Fibroblast of the conjunctiva (primary cell): ENCODE measurements around the gene TNRC6B.
"Not testable (repeated sequence)": the region's sequence is repeated elsewhere in the genome, so short reads cannot be mapped to it uniquely, and the experiment has no call there.

Experiments
- DNase-seq: peaks from one replicate; pipeline ENCODE4 v3.0.0-alpha.2; 2010; ENCODE audit warnings: low read depth

TNRC6B gene

GRCh38 chr22:40290516-40290915, 112.8 kb downstream of the TNRC6B start:
- no peak for DNase-seq

GRCh38 chr22:40294696-40295095, 117.0 kb downstream of the TNRC6B start:
- DNase-seq = no peak

DNA sequence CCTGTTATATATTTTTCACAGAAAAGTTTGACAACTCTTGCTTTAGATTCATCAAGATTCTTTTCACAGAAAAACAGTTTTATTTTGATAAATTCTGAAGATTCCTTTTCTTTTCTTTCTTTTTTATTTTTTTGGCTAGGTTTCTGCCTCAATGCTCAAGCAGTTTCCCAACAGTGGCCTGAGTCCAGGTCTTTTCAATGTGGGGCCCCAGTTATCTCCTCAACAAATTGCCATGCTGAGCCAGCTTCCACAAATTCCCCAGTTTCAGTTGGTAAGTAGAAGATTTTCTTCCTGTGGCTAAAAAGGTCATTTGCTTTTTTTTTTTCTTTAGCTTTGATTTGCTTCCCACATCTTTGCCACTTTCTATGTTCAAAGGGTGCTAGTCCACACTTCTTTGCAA, 122.6 kb downstream of the TNRC6B start:
- no peak for DNase-seq

- DNase-seq = no peak
Observed at GRCh38 chr22:40300884-40301672, 123.4 kb downstream of the TNRC6B start.

DNA sequence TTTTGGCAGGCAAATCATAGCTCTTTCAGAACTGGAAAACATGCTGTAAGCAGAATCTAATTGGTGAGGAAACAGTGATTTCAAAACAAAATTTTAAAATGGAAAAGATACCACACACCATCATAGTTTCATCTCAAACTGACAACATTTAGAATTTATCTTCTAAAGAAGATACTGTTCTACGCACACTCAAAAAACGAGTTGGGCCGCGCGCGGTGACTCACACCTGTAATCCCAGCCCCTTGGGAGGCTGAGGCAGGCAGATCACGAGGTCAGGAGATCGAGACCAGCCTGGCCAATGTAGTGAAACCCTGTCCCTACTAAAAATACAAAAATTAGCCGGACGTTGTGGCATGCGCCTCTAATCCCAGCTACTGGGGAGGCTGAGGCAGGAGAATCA, 124.4 kb downstream of the TNRC6B start:
- no peak for DNase-seq

GRCh38 chr22:40305625-40306024, 127.9 kb downstream of the TNRC6B start:
- no peak for DNase-seq

- no peak for DNase-seq
Observed at GRCh38 chr22:40308999-40309573, 131.4 kb downstream of the TNRC6B start.

DNA sequence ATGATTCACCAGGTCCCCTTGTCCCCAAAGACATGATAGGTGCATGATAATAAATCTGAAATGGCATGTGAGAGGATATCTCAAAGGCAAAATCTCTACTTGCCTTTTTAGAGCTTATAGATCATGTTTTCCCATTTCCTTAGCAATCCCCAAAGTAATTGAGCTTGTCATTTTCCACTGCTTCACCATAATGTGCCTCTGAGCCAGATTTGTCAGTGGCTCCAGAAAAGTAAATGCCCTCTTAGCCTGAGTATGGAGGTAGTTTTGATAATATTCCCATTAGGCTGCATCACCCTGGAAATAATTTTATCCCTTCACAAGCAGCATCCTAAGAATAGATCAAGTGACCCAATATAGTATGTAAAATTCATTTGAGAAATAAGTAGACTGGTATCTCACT, 131.9 kb downstream of the TNRC6B start:
- DNase-seq = no peak

DNA sequence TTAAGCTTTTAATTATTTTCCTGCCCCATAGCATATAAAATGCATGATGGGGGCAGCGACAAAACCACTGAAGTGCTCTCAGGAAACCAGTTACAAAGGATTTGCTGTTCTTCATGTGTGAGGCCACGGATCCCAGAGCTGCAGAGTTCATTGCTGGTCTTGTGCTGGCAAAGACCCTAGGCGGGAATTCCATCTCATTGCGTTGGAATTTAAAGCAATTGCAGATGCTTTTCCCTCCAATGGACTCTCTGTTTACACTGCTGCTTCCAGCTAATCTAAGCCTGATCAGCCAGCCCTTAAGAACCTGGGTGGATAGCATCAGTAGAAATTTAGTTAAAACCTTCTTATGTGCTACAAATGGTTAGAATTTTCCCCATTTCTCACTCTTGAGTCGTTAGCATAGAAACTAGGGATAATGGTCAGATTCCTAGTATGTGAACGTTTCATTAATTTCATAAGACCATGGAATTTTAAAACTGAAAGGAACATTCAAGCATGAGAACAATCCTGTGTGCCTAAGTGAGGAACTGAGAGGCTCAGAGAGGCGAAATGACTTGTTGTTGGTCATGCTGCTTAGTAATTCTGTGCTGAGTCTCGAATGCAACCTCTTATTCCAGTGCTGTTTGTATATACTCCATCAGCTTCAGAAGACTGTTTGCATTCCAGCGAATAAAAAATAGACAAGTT, 132.5 kb downstream of the TNRC6B start:
- DNase-seq = peak; percentile 86

- DNase-seq = no peak
Observed at GRCh38 chr22:40310768-40311120, 133.0 kb downstream of the TNRC6B start.

GRCh38 chr22:40311646-40312045, 133.9 kb downstream of the TNRC6B start:
- DNase-seq = not testable (repeated sequence)

DNA sequence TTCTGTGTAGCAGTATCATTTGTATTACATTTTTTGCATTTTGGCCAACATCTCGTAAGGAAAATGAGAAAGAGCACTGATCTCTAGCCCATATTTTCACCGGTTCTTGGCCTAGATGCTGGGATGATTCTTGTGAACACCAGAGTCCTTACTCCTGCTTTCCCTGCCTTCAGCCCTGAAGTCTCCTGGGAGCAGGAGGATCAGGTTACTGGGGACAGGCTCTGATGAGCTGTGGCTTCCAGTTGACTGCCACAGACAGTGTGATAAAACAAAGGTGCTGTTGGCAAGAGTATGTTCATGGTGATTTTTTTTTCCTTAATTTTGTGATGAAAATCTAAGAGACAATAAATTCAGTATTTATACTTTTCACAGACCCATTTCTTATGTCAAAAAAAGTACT, 134.3 kb downstream of the TNRC6B start:
- DNase-seq = no peak

DNA sequence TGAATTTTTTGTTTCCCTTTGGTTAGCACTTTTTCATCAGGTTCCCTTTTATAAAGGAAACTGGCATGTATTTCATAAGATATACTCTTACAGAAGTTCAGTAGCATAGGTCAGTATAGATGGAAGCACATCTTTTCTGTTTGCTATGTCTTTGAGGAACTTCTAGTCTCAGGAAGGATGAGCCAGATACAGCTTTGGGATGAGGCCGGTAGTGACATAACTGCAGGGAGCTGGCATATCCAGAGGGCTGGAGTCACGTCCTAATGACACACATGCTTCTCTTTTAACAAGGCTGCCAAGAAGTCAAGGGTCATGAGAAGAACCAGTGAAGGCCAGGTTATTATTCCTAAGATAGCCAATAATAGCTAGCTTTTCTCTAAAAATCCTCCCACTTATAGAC, 135.3 kb downstream of the TNRC6B start:
- DNase-seq = no peak

- no peak for DNase-seq
Observed at GRCh38 chr22:40314041-40314440, 136.3 kb downstream of the TNRC6B start.

DNA sequence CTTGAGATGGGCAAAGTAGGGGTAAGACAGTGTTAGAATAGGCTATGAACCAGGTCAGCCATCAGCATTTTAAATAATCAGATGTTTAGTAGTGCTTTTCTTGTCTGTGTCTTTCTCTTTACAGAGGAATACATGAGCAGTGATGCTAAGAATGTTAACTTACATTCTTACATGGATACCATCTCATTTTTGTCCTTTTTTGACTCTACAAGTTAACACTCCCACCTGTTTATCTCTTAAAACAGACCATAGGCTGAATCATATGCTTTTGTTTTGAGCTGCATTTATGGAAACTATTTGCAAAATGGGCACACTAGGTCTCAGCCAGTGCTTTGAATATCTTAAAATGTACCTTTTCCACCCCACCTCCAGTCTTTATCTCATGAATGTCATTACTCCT, 143.0 kb downstream of the TNRC6B start:
- no peak for DNase-seq

DNA sequence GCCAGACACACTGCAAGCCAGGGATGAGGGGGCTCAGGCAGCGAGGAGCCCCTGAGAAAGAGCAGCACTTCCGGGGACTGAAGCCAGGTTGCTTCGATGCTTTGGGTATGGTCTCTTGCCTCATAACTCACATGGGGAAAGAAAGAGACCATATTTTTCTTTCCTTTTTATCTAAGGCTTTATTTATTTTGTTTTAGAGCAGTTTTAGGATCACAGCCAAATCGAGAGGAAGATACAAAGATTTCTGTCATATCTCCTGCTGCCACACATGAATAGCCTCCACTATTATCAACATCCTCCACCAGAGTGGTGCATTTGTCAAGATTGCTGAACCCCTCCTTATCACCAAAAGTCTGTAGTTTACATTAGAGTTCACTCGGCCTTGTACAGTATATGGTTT, 144.3 kb downstream of the TNRC6B start:
- DNase-seq = no peak

DNA sequence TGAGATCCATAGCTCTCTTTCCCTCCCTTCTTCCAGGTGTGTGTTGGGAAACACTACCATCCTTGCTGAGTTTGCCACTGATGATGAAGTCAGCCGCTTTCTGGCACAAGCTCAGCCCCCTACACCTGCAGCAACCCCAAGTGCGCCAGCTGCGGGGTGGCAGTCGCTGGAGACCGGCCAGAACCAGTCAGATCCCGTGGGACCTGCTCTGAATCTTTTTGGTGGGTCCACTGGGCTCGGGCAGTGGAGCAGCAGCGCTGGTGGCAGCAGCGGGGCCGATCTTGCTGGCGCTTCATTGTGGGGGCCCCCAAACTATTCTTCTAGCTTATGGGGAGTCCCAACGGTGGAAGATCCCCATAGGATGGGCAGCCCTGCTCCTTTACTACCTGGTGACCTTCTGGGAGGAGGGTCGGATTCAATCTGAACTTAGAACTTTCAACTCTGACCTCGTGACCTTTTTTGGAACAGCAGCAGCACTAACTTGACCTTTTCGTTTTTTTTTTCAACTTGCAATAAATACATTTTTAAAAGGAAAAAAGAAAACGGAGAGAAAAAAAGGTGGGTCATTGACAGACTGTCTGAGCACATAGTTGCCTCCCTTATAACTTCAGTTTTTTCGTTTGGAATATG, 145.2 kb downstream of the TNRC6B start:
- no peak for DNase-seq

GRCh38 chr22:40323681-40324171, 146.0 kb downstream of the TNRC6B start:
- no peak for DNase-seq

DNA sequence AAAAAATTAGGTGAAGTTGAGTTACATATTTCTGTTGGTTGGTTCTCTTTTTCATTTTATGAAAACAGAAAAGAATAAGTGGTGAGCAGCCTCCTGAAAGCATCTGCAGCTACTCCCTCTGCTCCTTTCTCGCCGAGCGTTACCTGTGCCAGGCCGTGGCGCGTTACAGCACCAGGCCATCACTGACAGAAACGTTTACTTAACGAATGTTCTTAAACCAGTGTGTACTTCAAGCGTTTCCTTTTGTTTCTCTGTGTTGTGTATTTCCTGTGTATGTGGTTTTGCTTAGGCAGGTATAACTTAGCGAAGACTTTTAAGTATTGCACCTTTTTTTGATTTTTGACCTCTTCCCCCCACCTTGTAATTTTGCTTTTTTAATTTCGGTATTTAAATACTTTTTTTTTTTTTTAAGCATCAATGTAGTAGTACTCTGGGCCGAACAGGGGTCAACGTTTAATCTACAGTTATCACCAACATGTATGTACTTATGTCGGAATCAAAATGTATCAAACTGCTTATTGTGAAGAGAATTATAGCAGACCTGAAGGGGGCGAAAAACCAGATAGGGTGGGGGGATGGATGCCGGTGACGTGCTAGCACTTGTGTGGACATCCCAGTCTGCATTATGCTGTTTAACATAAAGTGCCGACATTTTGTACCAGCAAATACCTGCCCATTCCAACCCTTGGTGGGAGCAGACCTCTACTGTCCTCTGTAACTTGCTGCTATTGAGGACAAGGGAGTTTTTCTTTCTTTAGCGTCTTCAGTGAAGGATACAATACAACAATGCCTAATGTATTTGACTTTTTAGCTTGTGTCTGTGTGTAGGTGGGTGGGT, 147.0 kb downstream of the TNRC6B start:
- no peak for DNase-seq

DNA sequence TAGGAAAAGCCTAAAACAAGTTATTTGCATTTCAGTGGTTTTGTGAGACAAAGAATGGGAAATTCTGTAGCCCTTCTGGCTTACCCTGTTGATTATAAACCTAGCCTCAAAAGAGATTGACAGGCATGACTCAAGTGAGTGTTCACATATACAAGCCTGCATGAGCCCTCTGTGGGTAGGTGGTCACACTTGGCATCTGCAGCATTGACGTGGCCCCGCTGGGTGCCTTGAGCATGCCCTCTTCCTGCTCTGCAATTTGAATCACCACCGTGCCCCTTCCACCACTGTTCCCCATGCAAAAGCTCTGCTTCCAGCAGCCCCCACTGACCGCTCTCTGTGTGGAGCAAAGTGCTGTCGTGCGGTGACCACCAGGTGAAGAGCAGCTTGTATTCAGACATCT, 147.6 kb downstream of the TNRC6B start:
- DNase-seq = no peak

- no peak for DNase-seq
Observed at GRCh38 chr22:40326905-40327735, 149.4 kb downstream of the TNRC6B start.
